Fibroblast of the aortic adventitia (primary cell): Measurements from ENCODE around the gene SAAL1. TPM values are rescaled to one million over a fixed set of nuclear protein-coding genes. Genes with fewer than 3 reads are reported as not detected.

Experiments used
- DNase-seq: peaks from one replicate; pipeline ENCODE4 v3.0.0-alpha.2; 2010; ENCODE audit warnings: low read depth
- H3K4me3 ChIP-seq: 2 replicates; pipeline ENCODE4 v1.5.1; 2011; ENCODE audit warnings: low read depth, mild to moderate bottlenecking, control low read depth, low read length, moderate library complexity
- CTCF ChIP-seq: IDR thresholded peaks from 2 replicates; pipeline ENCODE4 v1.5.1; 2011; ENCODE audit warnings: mild to moderate bottlenecking, low read length, control low read depth, inconsistent platforms; ENCODE audit not compliant: insufficient read depth
- total RNA-seq: library from RNA; depleted of rRNA; stranded (reverse); fragments of >200 nt; gene quantifications from 2 replicates; pipeline ENCODE4 v1.2.3, GENCODE V29; 2012; ENCODE audit warnings: low replicate concordance

The SAAL1 gene
- total RNA-seq, 1 donor = 15.1 TPM

- no peak for DNase-seq
- TF ChIP-seq CTCF = no peak
Measured at GRCh38 chr11:18088366-18088765, 17.5 kb downstream of the SAAL1 start.

GRCh38 chr11:18081551-18081950 lies 24.3 kb downstream of the SAAL1 start:
- TF ChIP-seq CTCF = no peak
- no peak for DNase-seq
- no peak overlapping the region for H3K4me3 ChIP-seq

More at GRCh38 chr11:18088366-18088765, 17.5 kb downstream of the SAAL1 start:
- H3K4me3 ChIP-seq = no peak overlapping the region

- no peak overlapping the region for H3K4me3 ChIP-seq
- no peak for TF ChIP-seq CTCF
- no peak for DNase-seq
Measured at GRCh38 chr11:18080451-18080850, 25.4 kb downstream of the SAAL1 start.

- DNase-seq = no peak
- no peak overlapping the region for H3K4me3 ChIP-seq
- TF ChIP-seq CTCF = no peak
Measured at GRCh38 chr11:18078909-18079308, 27.0 kb downstream of the SAAL1 start.

- H3K4me3 ChIP-seq = no peak overlapping the region
- no peak for TF ChIP-seq CTCF
- no peak for DNase-seq
Measured at GRCh38 chr11:18075444-18075843, 30.4 kb downstream of the SAAL1 start.

GRCh38 chr11:18071098-18071705 lies 34.7 kb downstream of the SAAL1 start:
- no peak for DNase-seq
- no peak overlapping the region for H3K4me3 ChIP-seq
- no peak for TF ChIP-seq CTCF

GRCh38 chr11:18067372-18067771 lies 38.5 kb downstream of the SAAL1 start:
- no peak for DNase-seq
- TF ChIP-seq CTCF = no peak
- no peak overlapping the region for H3K4me3 ChIP-seq
